Suprapubic skin (tissue), 4 donors: ENCODE data around the gene NBEA. TPM values are rescaled to one million over a fixed set of nuclear protein-coding genes. Genes with fewer than 3 reads are reported as not detected.

Experiments used
- DNase-seq, 2 donors: peaks; one replicate each; pipeline ENCODE4 v3.0.0-alpha.2; 2019; ENCODE audit warnings: low spot score in 2 of 2
- H3K27ac ChIP-seq: fragments of 200-600 bp; sonication (generic); one replicate; pipeline ENCODE4 v1.5.1; 2019
- H3K27me3 ChIP-seq: fragments of 200-600 bp; sonication (generic); one replicate; pipeline ENCODE4 v1.5.1; 2019
- H3K36me3 ChIP-seq: fragments of 200-600 bp; sonication (generic); one replicate; pipeline ENCODE4 v1.5.1; 2019
- H3K4me1 ChIP-seq: fragments of 200-600 bp; sonication (generic); one replicate; pipeline ENCODE4 v1.5.1; 2019
- H3K4me3 ChIP-seq: fragments of 200-600 bp; sonication (generic); one replicate; pipeline ENCODE4 v1.5.1; 2019; ENCODE audit warnings: mild to moderate bottlenecking
- H3K9me3 ChIP-seq: fragments of 200-600 bp; sonication (generic); one replicate; pipeline ENCODE4 v1.5.1; 2019
- EP300 ChIP-seq: sonication (generic); formaldehyde crosslinking; IDR thresholded peaks from one replicate; pipeline ENCODE4 v1.6.1; 2017; ENCODE audit warnings: antibody characterized with exemption
- POLR2A ChIP-seq, 2 donors: fragments of 450-650 bp; IDR thresholded peaks; one replicate each; pipeline ENCODE4 v1.6.1; 2017; ENCODE audit warnings: antibody characterized with exemption in 2 of 2, mild to moderate bottlenecking in 2 of 2, moderate library complexity in 2 of 2
- POLR2AphosphoS5 ChIP-seq, 3 donors: sonication (generic); formaldehyde crosslinking; IDR thresholded peaks; one replicate each; pipeline ENCODE4 v1.6.1; 2017; ENCODE audit warnings: antibody characterized with exemption in 3 of 3
- WGBS: methylation state at CpG from one replicate; pipeline ENCODE4 v1.1.5; 2018; 5-methylcytosine and 5-hydroxymethylcytosine counted together
- total RNA-seq, 4 donors: library from RNA; depleted of rRNA; stranded (reverse); fragments of >200 nt; gene quantifications; one replicate each; pipeline ENCODE4 v1.1.0, GENCODE V29; 2016
- TF ChIP-seq, protein P1 (sequence below), 2 donors: fragments of 200-600 bp in 1 of 2; fragments of 450-650 bp in 1 of 2; sonication (generic) in 1 of 2; IDR thresholded peaks; one replicate each; pipeline ENCODE4 v1.5.1; 2016 to 2019; ENCODE audit warnings: antibody characterized with exemption in 2 of 2, mild to moderate bottlenecking in 1 of 2, moderate library complexity in 1 of 2

Gene NBEA
- total RNA-seq, 4 donors from 2014 or later: 3.1 to 9.7 (median 4.1) TPM

DNA sequence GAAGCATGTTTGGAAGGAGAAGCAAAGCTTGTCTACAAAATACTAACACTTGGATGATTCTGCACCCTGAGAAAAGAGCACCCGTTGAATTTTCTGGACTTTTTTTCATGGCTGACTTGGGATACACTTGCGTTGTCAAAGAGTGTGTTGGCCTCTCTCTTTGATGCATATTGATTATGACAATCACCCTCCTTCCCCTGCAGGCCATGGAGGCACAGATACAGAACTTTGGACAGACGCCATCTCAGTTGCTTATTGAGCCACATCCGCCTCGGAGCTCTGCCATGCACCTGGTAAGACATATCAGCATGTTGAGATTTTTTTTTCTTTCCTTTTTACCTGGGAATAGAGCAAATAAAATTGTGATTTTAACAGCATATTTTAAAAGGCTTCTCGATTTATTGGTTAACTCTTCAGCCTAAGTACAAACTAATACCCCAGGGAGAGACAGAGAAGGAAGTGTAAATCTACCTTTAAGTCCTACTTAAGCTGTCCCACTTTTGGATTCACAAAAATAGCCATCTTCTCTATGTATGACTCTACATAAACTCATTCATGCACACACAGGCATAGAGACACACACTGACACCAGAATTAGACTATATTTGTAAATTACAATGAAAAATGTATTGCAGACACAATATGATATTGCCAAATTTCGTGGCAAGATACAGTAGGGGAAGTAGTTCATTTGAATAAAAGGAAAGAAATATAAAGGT lies 704.1 kb downstream of the NBEA start:
- WGBS: 72% methylated on average over 7 of the region's 7 CpGs
- Histone ChIP-seq H3K36me3 (no peaks in the 10 kb centered on the region), H3K27ac (no peak overlapping the region), H3K4me3 (no peak overlapping the region), H3K27me3 (no peaks in the 10 kb centered on the region), H3K4me1 (no peaks in the 10 kb centered on the region), H3K9me3 (no peaks in the 10 kb centered on the region)
- TF ChIP-seq POLR2A (IDR thresholded peaks at IDR 0.05): no peak
- no peak for TF ChIP-seq POLR2AphosphoS5 (IDR thresholded peaks at IDR 0.05)
- TF ChIP-seq, protein P1, sequence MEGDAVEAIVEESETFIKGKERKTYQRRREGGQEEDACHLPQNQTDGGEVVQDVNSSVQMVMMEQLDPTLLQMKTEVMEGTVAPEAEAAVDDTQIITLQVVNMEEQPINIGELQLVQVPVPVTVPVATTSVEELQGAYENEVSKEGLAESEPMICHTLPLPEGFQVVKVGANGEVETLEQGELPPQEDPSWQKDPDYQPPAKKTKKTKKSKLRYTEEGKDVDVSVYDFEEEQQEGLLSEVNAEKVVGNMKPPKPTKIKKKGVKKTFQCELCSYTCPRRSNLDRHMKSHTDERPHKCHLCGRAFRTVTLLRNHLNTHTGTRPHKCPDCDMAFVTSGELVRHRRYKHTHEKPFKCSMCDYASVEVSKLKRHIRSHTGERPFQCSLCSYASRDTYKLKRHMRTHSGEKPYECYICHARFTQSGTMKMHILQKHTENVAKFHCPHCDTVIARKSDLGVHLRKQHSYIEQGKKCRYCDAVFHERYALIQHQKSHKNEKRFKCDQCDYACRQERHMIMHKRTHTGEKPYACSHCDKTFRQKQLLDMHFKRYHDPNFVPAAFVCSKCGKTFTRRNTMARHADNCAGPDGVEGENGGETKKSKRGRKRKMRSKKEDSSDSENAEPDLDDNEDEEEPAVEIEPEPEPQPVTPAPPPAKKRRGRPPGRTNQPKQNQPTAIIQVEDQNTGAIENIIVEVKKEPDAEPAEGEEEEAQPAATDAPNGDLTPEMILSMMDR (IDR thresholded peaks at IDR 0.05): no peak
- no peak for TF ChIP-seq EP300
- DNase-seq: no peak

- TF ChIP-seq EP300 (no peak), POLR2A (IDR thresholded peaks at IDR 0.05) (no peak), POLR2AphosphoS5 (IDR thresholded peaks at IDR 0.05) (no peak)
- TF ChIP-seq, protein P1 (IDR thresholded peaks at IDR 0.05): no peak
- Histone ChIP-seq H3K36me3 (no peaks in the 10 kb centered on the region), H3K27ac (no peak overlapping the region), H3K27me3 (no peaks in the 10 kb centered on the region), H3K4me1 (no peaks in the 10 kb centered on the region), H3K9me3 (no peaks in the 10 kb centered on the region), H3K4me3 (no peak overlapping the region)
- WGBS: 48% methylated on average over 4 of the region's 4 CpGs
- no peak for DNase-seq
Measured at GRCh38 chr13:35648201-35648600, 706.1 kb downstream of the NBEA start.

GRCh38 chr13:35649162-35649561 lies 707.1 kb downstream of the NBEA start:
- no peak overlapping the region for H3K4me3 ChIP-seq
- H3K9me3 ChIP-seq: no peaks in the 10 kb centered on the region
- WGBS: 75% methylated on average over 4 of the region's 4 CpGs
- H3K27me3 ChIP-seq: no peaks in the 10 kb centered on the region
- no peak for TF ChIP-seq EP300
- TF ChIP-seq POLR2AphosphoS5 (IDR thresholded peaks at IDR 0.05): no peak
- TF ChIP-seq, protein P1 (IDR thresholded peaks at IDR 0.05): no peak
- no peak for TF ChIP-seq POLR2A (IDR thresholded peaks at IDR 0.05)
- no peak for DNase-seq
- H3K36me3 ChIP-seq: no peaks in the 10 kb centered on the region
- H3K4me1 ChIP-seq: no peaks in the 10 kb centered on the region
- no peak overlapping the region for H3K27ac ChIP-seq

DNA sequence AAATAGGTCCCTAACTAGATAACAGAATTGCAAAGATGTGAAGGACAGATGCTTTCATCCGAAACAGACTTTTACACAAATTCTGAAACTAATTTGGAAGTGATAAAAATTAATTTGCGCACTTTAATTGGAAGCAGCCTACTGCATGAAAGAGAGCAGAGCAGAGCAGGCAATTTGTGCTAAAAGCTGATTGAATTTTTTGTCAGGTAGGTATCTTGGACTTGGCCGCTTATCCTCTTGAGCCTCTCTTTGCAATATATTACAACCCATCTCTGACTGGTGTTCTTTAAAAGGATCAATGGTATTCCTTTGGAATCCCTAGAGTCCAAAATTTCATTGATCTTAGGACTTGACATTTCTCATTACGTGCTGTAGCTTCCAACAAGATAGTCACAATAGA lies 717.7 kb downstream of the NBEA start:
- no peaks in the 10 kb centered on the region for H3K36me3 ChIP-seq
- H3K4me3 ChIP-seq: no peak overlapping the region
- no peaks in the 10 kb centered on the region for H3K4me1 ChIP-seq
- H3K9me3 ChIP-seq: no peaks in the 10 kb centered on the region
- WGBS: 96% methylated on average over 4 of the region's 4 CpGs
- no peaks in the 10 kb centered on the region for H3K27me3 ChIP-seq
- TF ChIP-seq, protein P1 (IDR thresholded peaks at IDR 0.05): no peak
- TF ChIP-seq EP300 (no peak), POLR2AphosphoS5 (IDR thresholded peaks at IDR 0.05) (no peak), POLR2A (IDR thresholded peaks at IDR 0.05) (no peak)
- no peak overlapping the region for H3K27ac ChIP-seq
- no peak for DNase-seq

DNA sequence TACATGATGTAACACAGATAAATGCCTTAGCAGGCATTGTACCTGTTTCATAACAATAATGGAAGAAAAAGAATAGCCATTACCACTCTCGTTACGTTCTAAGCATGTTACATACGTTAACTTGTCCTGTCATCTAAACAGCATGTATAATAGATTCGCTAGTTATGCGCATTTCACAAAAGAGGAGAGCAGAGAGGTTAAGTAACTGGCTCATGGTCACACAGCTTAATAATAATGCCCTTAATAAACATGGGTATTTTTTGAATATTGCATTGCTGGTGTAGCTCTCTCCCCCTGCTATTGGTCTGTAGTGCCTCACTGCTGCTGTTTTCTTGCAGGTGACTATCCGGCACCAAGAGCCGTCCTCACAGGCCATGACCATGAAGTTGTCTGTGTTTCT lies 722.7 kb downstream of the NBEA start:
- Histone ChIP-seq H3K4me1 (no peaks in the 10 kb centered on the region), H3K36me3 (no peaks in the 10 kb centered on the region), H3K27me3 (no peaks in the 10 kb centered on the region), H3K27ac (no peak overlapping the region), H3K9me3 (no peaks in the 10 kb centered on the region), H3K4me3 (no peak overlapping the region)
- 95% methylated on average over 7 of the region's 7 CpGs for WGBS
- TF ChIP-seq POLR2AphosphoS5 (IDR thresholded peaks at IDR 0.05): no peak
- no peak for TF ChIP-seq EP300
- no peak for TF ChIP-seq POLR2A (IDR thresholded peaks at IDR 0.05)
- TF ChIP-seq, protein P1 (IDR thresholded peaks at IDR 0.05): no peak
- DNase-seq: no peak
